MM.1S (cell line): Measurements from ENCODE around the gene LOX.

Experiments used
- DNase-seq: peaks from one replicate; pipeline ENCODE4 v3.0.0-alpha.2; 2015
- H2AFZ ChIP-seq: fragments of 300-600 bp; sonication (generic); 2 replicates; pipeline ENCODE4 v1.6.0; 2016; ENCODE audit warnings: antibody characterized with exemption, low read length
- H3F3A ChIP-seq: fragments of 300-600 bp; sonication (generic); 2 replicates; pipeline ENCODE4 v1.6.1; 2016; ENCODE audit warnings: mild to moderate bottlenecking, antibody characterized with exemption, low read length, moderate library complexity, mixed read lengths; ENCODE audit not compliant: insufficient read depth
- H3K27ac ChIP-seq: fragments of 300-600 bp; sonication (generic); 2 replicates; pipeline ENCODE4 v1.5.1; 2016; ENCODE audit warnings: mild to moderate bottlenecking, low read length
- H3K27me3 ChIP-seq: fragments of 300-600 bp; sonication (generic); replicated peaks from 2 replicates; pipeline ENCODE4 v1.6.0; 2016; ENCODE audit warnings: low read length; ENCODE audit not compliant: insufficient read depth
- H3K36me3 ChIP-seq: fragments of 300-600 bp; sonication (generic); replicated peaks from 2 replicates; pipeline ENCODE4 v1.6.1; 2016; ENCODE audit warnings: mild to moderate bottlenecking, low read length, mixed read lengths; ENCODE audit not compliant: insufficient read depth
- H3K4me1 ChIP-seq: fragments of 300-600 bp; sonication (generic); 2 replicates; pipeline ENCODE4 v1.6.1; 2016; ENCODE audit warnings: low read length, mixed read lengths
- H3K4me2 ChIP-seq: fragments of 300-600 bp; sonication (generic); 2 replicates; pipeline ENCODE4 v1.6.0; 2016; ENCODE audit warnings: low read depth, low read length
- H3K4me3 ChIP-seq: fragments of 300-600 bp; sonication (generic); 2 replicates; pipeline ENCODE4 v1.5.1; 2016; ENCODE audit warnings: low read length, mixed read lengths
- H3K79me2 ChIP-seq: fragments of 300-600 bp; sonication (generic); 2 replicates; pipeline ENCODE4 v1.6.1; 2016; ENCODE audit warnings: mixed run types, low read length, mixed read lengths
- H3K9ac ChIP-seq: fragments of 300-600 bp; sonication (generic); 2 replicates; pipeline ENCODE4 v1.6.1; 2016; ENCODE audit warnings: low read length, mixed read lengths
- H3K9me2 ChIP-seq: fragments of 300-600 bp; sonication (generic); replicated peaks from 2 replicates; pipeline ENCODE4 v1.6.1; 2016; ENCODE audit warnings: mild to moderate bottlenecking, low read length, mixed read lengths; ENCODE audit not compliant: insufficient read depth
- H3K9me3 ChIP-seq: fragments of 300-600 bp; sonication (generic); replicated peaks from 2 replicates; pipeline ENCODE4 v1.6.1; 2016; ENCODE audit warnings: mild to moderate bottlenecking, low read length, mixed read lengths; ENCODE audit not compliant: insufficient read depth
- H4K20me1 ChIP-seq: fragments of 300-600 bp; sonication (generic); 2 replicates; pipeline ENCODE4 v1.6.1; 2016; ENCODE audit warnings: mild to moderate bottlenecking, low read length, moderate library complexity, mixed read lengths; ENCODE audit not compliant: insufficient read depth
- EZH2 ChIP-seq: fragments of 300-600 bp; sonication (generic); optimal IDR thresholded peaks from 2 replicates; pipeline ENCODE3; 2017; ENCODE audit warnings: low read depth, mild to moderate bottlenecking, antibody characterized with exemption, low read length, mixed read lengths
- EZH2phosphoT487 ChIP-seq: fragments of 300-600 bp; sonication (generic); IDR thresholded peaks from 2 replicates; pipeline ENCODE4 v1.6.1; 2018; ENCODE audit warnings: antibody characterized with exemption, low read length
- TF ChIP-seq, protein P1 (sequence below): fragments of 300-600 bp; sonication (generic); IDR thresholded peaks from 2 replicates; pipeline ENCODE4 v1.5.1; 2016; ENCODE audit warnings: antibody characterized with exemption, low read length, mixed read lengths

LOX gene

DNA sequence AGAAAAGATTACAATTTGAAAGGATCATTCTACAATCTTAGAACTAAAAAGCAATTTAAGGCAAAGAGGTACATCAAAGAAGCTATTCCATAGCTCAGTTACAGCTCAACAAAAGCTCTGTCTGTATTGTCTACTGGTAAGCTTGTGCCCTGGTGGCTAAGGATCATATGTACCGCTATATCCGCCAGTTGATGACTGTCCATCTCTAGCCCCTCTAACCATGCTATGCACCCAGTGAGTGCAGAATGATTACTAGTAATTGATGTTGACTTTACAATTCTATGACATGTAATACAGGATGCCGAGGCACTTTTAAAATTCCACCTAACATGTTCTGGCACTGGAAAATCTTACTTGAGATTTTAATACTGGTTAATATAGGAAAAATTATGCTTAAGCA lies 13.1 kb downstream of the LOX start:
- TF ChIP-seq EZH2phosphoT487 = no peak
- no peak for TF ChIP-seq EZH2
- TF ChIP-seq, protein P1, sequence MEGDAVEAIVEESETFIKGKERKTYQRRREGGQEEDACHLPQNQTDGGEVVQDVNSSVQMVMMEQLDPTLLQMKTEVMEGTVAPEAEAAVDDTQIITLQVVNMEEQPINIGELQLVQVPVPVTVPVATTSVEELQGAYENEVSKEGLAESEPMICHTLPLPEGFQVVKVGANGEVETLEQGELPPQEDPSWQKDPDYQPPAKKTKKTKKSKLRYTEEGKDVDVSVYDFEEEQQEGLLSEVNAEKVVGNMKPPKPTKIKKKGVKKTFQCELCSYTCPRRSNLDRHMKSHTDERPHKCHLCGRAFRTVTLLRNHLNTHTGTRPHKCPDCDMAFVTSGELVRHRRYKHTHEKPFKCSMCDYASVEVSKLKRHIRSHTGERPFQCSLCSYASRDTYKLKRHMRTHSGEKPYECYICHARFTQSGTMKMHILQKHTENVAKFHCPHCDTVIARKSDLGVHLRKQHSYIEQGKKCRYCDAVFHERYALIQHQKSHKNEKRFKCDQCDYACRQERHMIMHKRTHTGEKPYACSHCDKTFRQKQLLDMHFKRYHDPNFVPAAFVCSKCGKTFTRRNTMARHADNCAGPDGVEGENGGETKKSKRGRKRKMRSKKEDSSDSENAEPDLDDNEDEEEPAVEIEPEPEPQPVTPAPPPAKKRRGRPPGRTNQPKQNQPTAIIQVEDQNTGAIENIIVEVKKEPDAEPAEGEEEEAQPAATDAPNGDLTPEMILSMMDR = no peak

DNA sequence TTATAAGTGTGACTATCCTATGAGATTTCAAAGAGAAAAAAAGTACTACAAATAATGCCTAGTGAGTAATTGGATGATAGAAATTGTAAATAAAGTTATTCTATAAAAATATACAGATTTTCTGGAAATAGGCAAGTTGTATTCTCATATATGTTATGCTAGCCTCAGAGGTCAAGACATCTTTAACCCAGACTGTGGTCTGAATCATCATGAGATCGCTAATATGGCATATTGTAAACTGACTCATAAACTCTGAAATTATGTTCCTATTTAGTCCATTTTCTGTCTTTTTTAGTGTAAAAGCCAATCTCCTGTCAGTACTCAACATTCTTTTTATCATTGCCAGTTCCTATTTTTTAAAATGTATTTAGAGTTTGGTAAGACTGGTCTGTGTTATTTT lies 14.2 kb downstream of the LOX start:
- H3K4me3 ChIP-seq = no peak overlapping the region
- no peak for DNase-seq
- no peak overlapping the region for H2AFZ ChIP-seq
- H3K4me1 ChIP-seq = no peaks in the 10 kb centered on the region
- H3K4me2 ChIP-seq = no peak overlapping the region
- no peaks in the 10 kb centered on the region for H3F3A ChIP-seq
- no peaks in the 10 kb centered on the region for H4K20me1 ChIP-seq
- no peaks in the 10 kb centered on the region for H3K79me2 ChIP-seq
- no peak overlapping the region for H3K27ac ChIP-seq
- H3K9me2 ChIP-seq = no peaks in the 10 kb centered on the region
- no peak for TF ChIP-seq EZH2phosphoT487
- TF ChIP-seq, protein P1 = no peak
- no peak for TF ChIP-seq EZH2
- H3K9ac ChIP-seq = no peak overlapping the region
- no peaks in the 10 kb centered on the region for H3K9me3 ChIP-seq
- H3K36me3 ChIP-seq = no peaks in the 10 kb centered on the region
- H3K27me3 ChIP-seq = no peaks in the 10 kb centered on the region

More for the DNA sequence above, 13.1 kb downstream of the LOX start:
- H3K4me1 ChIP-seq = no peaks in the 10 kb centered on the region
- H3K9me2 ChIP-seq = no peaks in the 10 kb centered on the region
- H3K79me2 ChIP-seq = no peaks in the 10 kb centered on the region
- DNase-seq = no peak
- no peaks in the 10 kb centered on the region for H3F3A ChIP-seq
- no peaks in the 10 kb centered on the region for H3K27me3 ChIP-seq
- H3K27ac ChIP-seq = no peak overlapping the region
- no peak overlapping the region for H2AFZ ChIP-seq
- no peaks in the 10 kb centered on the region for H3K36me3 ChIP-seq
- H3K4me3 ChIP-seq = no peak overlapping the region
- no peaks in the 10 kb centered on the region for H3K9me3 ChIP-seq
- no peak overlapping the region for H3K9ac ChIP-seq
- H3K4me2 ChIP-seq = no peak overlapping the region
- no peaks in the 10 kb centered on the region for H4K20me1 ChIP-seq

DNA sequence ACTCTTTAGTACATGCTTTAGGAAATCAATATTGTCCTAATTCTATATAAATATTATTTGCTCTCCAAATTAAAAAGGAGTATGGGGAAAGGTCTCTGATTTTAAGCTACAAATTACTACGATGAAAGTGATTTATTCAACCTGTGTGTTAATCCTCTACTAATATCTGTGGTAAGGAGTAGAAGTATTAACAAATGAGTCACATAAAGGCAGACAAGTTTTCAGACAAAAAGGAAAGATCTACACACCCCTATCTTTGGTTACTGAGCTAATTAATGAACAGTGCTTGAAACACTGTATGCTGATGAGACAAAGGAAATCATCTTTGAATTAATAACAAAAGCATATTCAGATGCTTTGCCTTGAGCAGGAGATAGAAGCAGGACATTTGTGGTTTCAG lies 15.9 kb downstream of the LOX start:
- Histone ChIP-seq H3K27me3 (no peaks in the 10 kb centered on the region), H3F3A (no peaks in the 10 kb centered on the region), H3K9me2 (no peaks in the 10 kb centered on the region), H3K79me2 (no peaks in the 10 kb centered on the region), H3K4me3 (no peak overlapping the region), H4K20me1 (no peaks in the 10 kb centered on the region), H3K4me1 (no peaks in the 10 kb centered on the region), H3K9me3 (no peaks in the 10 kb centered on the region), H3K27ac (no peak overlapping the region), H3K4me2 (no peak overlapping the region), H3K36me3 (no peaks in the 10 kb centered on the region), H2AFZ (no peak overlapping the region), H3K9ac (no peak overlapping the region)
- DNase-seq = no peak
- TF ChIP-seq EZH2 (no peak), EZH2phosphoT487 (no peak)
- TF ChIP-seq, protein P1 = no peak
